ENCODE data around the gene FBXO39. TPM values are rescaled to one million over a fixed set of nuclear protein-coding genes. Genes with fewer than 3 reads are reported as not detected.

Gene FBXO39
- 14.4 and 24.9 TPM in 2 replicates for total RNA-seq

GRCh38 chr17:6775871-6776405 lies at the start of gene FBXO39:
FBXO39 (plus strand) TSS chr17:6776215; CDS start chr17:6779869, 3,654 bp downstream.

GRCh38 chr17:6755731-6756184 lies 20.3 kb upstream of the FBXO39 start, which contains the start of gene XAF1:
XAF1 (plus strand) TSS chr17:6756046; CDS start chr17:6756079, 33 bp downstream.

GRCh38 chr17:6831661-6832263 lies 55.7 kb downstream of the FBXO39 start, which contains the start of gene TEKT1:
TEKT1 (minus strand) TSS chr17:6831729; CDS start chr17:6830376, 1,353 bp downstream.

Other genes with a start within 250 kb of the FBXO39 start
- gene PITPNM3, start 219.7 kb upstream of the FBXO39 start, total RNA-seq: 0.09 and 0.11 TPM in 2 replicates
- gene KIAA0753, start 135.5 kb upstream of the FBXO39 start, total RNA-seq: 6.4 and 10.1 TPM in 2 replicates
- 60.1 and 90.9 TPM in 2 replicates for gene TXNDC17, start 135.2 kb upstream of the FBXO39 start, total RNA-seq
- gene MED31, start 124.6 kb upstream of the FBXO39 start, total RNA-seq: 7.3 and 8.9 TPM in 2 replicates
- 0.43 and 0.52 TPM in 2 replicates for gene C17orf100, start 124.5 kb upstream of the FBXO39 start, total RNA-seq
- gene SLC13A5, start 62.8 kb upstream of the FBXO39 start, total RNA-seq: 0.09 and 0.11 TPM in 2 replicates
- under 0.01 and 0.22 TPM in 2 replicates for gene XAF1, start 20.2 kb upstream of the FBXO39 start, total RNA-seq
- gene TEKT1, start 55.5 kb downstream of the FBXO39 start, total RNA-seq: 0.11 TPM in 1 of 2 replicates, not detected in the other
- gene ALOX12, start 219.8 kb downstream of the FBXO39 start, total RNA-seq: not detected in 2 replicates
- gene RNASEK, start 236.4 kb downstream of the FBXO39 start, total RNA-seq: 56.6 and 66.1 TPM in 2 replicates
- gene BCL6B, start 246.8 kb downstream of the FBXO39 start, total RNA-seq: 39.0 and 76.2 TPM in 2 replicates

All from dermis lymphatic vessel endothelial cell (primary cell).